ENCODE results near the gene MAML3.

Gene MAML3

DNA sequence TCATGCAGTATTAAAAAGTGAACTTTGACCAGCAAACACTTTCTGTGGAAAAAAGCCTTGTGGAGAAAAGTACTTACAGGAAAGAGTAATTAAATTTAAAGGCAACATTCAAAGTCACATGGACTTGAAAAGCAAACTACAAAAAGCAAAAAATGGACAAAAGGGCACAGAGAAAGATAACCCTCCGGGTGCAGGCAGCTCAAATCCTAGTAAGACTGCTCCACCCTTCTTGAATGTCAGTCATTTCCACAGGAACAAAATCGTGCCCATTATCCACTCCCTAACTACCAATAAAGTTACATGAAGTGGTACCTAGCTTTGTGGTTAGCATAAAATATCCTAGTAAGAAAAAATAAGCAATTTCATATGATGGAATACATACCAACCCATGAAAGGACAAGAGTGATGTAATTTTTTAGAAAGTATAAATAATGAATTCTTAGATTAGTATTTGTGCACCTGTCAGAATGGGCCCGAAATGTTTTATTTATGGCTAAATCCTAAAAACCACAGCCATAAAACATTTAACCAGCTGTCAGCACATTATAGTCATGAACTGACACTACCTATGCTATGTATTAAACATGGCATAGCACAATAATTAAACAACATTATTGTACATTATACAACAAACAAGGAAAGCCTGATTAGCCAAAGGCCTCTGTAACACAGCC, 43.3 kb downstream of the MAML3 start:
- no peak for TF ChIP-seq GATA1 (IDR thresholded peaks at IDR 0.05; ENCODE audit: low read depth, low read length)
- no peak for TF ChIP-seq POLR2A (IDR thresholded peaks at IDR 0.05; ENCODE audit: low read length)
- DNase-seq: no peak

GRCh38 chr4:140109737-140110136, 44.2 kb downstream of the MAML3 start:
- TF ChIP-seq POLR2A (IDR thresholded peaks at IDR 0.05; ENCODE audit: low read length) (no peak), GATA1 (IDR thresholded peaks at IDR 0.05; ENCODE audit: low read depth, low read length) (no peak)

DNA sequence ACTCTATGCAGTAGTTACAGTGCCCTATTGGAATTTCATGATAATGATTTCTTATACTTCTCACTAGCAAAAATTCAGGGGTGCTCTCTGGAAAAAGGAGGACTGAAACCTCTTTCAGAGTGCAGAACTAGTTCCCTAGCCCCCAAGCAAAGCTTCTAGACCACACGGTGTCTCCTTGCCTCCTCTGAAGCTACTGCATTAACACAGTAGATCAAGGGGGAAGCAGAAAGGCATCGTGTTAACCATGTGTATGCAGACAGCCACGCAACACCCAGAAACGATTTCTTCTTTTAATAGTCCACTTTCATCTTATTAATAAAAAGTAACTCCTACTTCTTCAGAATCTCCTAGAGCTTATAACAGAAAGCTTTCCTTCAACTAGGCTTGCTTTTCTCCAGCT, 44.7 kb downstream of the MAML3 start:
- no peak for TF ChIP-seq POLR2A (IDR thresholded peaks at IDR 0.05; ENCODE audit: low read length)
- no peak for TF ChIP-seq GATA1 (IDR thresholded peaks at IDR 0.05; ENCODE audit: low read depth, low read length)
- DNase-seq: no peak

More at GRCh38 chr4:140109737-140110136, 44.2 kb downstream of the MAML3 start:
- no peak for DNase-seq

DNA sequence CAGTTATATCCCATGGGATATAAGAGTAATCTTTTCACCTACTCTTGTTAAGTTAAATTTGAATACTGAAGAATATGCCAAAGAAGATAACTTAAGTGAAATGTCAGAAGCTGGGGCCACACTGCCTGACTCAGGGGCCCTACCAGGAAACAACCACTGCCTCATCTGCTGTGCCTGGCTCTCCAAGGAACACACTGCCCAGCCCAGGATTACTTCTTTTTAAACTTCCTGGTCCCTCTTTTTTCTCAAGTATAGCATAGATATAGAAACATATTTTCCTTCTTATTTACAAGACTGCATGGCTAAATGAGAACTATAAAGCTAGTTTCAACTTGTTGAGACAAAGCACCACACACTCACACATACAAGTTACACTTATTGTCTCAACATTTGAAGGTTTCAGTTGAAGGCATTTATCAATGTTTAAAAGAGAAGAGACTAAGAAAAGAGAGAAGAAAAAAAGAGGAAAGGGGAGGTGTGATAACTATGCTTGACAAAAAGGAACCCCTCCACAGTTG, 45.2 kb downstream of the MAML3 start:
- no peak for DNase-seq
- TF ChIP-seq GATA1 (IDR thresholded peaks at IDR 0.05; ENCODE audit: low read depth, low read length): no peak
- TF ChIP-seq POLR2A (IDR thresholded peaks at IDR 0.05; ENCODE audit: low read length): no peak

DNA sequence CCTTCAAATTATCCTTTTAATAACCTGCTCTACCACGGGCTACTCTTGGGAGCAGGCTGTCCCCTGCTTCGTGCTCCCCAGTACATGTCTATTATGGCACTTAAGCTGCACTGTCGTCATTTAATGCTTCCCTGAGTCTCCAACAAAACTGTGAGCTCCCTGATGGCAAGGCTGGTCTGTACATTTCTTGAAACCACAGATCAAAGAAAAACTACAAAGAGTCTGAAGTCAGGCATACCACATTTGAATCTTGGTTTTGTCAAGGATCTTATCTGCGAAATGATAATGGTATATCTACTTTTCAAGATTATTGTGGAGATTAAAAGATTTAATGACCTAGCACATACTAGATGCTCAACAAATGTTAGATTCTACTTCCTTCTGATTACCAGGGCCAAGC, 45.7 kb downstream of the MAML3 start:
- no peak for DNase-seq
- TF ChIP-seq POLR2A (IDR thresholded peaks at IDR 0.05; ENCODE audit: low read length) (no peak), GATA1 (IDR thresholded peaks at IDR 0.05; ENCODE audit: low read depth, low read length) (no peak)

GRCh38 chr4:140106289-140106844, 47.6 kb downstream of the MAML3 start:
- no peak for DNase-seq
- no peak for TF ChIP-seq POLR2A (IDR thresholded peaks at IDR 0.05; ENCODE audit: low read length)
- no peak for TF ChIP-seq GATA1 (IDR thresholded peaks at IDR 0.05; ENCODE audit: low read depth, low read length)

DNA sequence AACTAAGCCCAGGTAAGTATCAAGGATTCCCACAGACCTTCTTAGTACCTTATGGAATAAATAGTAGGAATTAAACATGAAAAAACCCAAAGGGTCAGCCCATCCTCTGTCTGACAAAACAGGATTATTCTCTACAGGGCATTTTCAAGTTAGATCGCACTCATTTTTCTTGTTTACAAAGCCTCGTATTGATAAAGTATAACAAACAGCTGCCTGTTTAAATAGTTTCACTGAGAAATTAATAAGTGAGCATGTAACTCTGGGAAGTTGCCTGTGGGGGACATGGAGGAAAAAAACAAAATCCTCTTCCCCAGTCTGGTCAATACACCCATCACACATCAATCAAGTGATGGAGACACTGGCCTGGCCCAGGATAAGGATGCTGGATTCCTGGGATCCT, 48.5 kb downstream of the MAML3 start:
- DNase-seq: no peak
- TF ChIP-seq GATA1 (IDR thresholded peaks at IDR 0.05; ENCODE audit: low read depth, low read length) (no peak), POLR2A (IDR thresholded peaks at IDR 0.05; ENCODE audit: low read length) (no peak)

- no peak for TF ChIP-seq GATA1 (IDR thresholded peaks at IDR 0.05; ENCODE audit: low read depth, low read length)
- no peak for TF ChIP-seq POLR2A (IDR thresholded peaks at IDR 0.05; ENCODE audit: low read length)
- no peak for DNase-seq
These were observed 50.3 kb downstream of the MAML3 start for GRCh38 chr4:140103676-140104075.

DNA sequence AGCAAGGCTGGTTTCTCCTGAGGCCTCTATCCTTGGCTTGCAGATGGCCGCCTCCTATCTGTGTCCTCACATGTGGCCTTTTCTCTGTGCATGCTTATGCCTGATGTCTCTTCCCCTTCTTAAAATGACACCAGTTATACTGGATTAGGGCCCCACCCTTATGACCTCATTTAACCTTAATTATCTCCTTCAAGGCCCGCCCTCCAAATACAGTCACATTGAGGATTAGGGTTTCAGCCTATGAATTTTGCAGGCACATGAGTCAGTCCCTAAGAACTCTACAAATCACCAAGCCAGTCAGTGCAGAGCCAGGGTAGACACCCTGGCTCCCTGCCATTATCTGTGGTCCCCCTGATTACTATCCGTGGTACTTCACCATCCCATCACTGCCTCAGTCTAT, 51.6 kb downstream of the MAML3 start:
- DNase-seq: peak; percentile 36 to 75

GRCh38 chr4:140100771-140101170, 53.2 kb downstream of the MAML3 start:
- TF ChIP-seq GATA1 (IDR thresholded peaks at IDR 0.05; ENCODE audit: low read depth, low read length) (no peak), POLR2A (IDR thresholded peaks at IDR 0.05; ENCODE audit: low read length) (no peak)

More for the DNA sequence above, 51.6 kb downstream of the MAML3 start:
- no peak for TF ChIP-seq GATA1 (IDR thresholded peaks at IDR 0.05; ENCODE audit: low read depth, low read length)
- no peak for TF ChIP-seq POLR2A (IDR thresholded peaks at IDR 0.05; ENCODE audit: low read length)

DNA sequence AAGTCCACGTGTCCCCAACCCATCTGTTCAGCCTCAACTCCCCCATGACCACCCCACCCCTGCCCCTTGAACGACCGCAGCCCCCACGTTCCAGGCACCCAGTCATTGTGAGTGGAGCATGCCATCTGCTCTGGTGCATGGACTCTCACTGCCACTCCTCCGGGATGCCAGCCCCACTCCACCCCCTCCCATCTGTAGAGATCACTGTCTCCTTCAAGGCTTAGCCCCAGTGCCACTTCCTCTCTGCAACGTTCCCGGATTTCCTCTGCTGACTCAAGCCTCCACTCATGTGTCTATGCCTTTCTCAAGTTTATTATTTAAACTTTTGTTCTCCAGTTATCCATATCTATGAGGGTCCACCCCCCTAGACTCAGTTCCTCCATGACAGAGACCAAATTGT, 54.0 kb downstream of the MAML3 start:
- TF ChIP-seq GATA1 (IDR thresholded peaks at IDR 0.05; ENCODE audit: low read depth, low read length) (no peak), POLR2A (IDR thresholded peaks at IDR 0.05; ENCODE audit: low read length) (no peak)

More at GRCh38 chr4:140100771-140101170, 53.2 kb downstream of the MAML3 start:
- no peak for DNase-seq

DNA sequence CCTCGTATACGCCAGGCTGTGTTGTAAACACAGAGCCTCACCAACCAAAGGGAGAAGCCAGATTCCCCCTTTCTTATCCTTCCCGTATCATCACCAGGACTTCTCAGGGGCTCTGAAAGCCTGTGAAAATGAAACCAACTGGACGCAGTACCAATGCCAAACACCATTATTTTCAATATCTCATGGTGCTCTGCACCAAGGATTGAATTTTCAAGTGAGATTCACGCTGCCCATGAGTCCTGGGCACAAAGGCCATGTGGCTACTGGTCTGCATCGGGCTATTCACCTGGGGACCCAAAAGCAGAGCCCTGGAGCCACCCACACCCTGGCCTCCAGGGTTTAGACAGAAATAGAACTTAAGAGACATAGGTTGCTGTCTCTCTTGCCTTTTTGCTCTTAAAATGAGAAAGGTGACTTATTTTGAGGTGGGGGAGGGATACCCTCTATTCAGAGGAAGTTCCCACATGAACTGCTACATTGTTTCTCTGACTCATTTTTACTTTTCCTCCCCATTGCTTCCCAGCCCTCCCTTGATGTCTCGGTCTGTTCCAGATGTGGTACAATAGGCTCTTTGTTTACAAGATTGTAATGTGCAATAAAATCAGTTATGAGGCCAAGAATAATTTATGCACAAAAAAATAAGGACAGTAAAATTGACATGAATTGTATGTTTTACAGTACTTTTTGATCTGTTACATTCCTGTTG, 55.4 kb downstream of the MAML3 start:
- no peak for DNase-seq
- TF ChIP-seq GATA1 (IDR thresholded peaks at IDR 0.05; ENCODE audit: low read depth, low read length) (no peak), POLR2A (IDR thresholded peaks at IDR 0.05; ENCODE audit: low read length) (no peak)

More for the DNA sequence above, 54.0 kb downstream of the MAML3 start:
- DNase-seq: no peak

DNA sequence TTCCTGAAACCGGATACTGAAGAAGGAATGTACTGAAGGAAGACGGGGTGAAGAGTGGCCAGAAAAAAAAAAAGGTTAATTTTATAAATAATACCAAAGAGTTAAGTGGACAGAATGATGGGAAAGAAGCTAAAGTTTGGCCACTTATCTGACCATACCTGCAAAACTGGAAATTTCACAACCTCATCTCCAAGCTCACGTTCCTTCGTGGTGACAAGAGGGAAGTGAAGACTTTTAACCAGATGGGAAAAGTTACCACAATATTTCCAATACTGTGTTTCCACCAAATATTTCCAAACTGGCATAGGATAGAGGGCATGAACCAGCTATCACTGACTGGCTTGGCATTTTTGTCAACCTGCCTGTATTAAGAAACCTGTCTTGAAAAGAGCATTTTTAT, 56.4 kb downstream of the MAML3 start:
- no peak for DNase-seq
- TF ChIP-seq GATA1 (IDR thresholded peaks at IDR 0.05; ENCODE audit: low read depth, low read length) (no peak), POLR2A (IDR thresholded peaks at IDR 0.05; ENCODE audit: low read length) (no peak)

DNA sequence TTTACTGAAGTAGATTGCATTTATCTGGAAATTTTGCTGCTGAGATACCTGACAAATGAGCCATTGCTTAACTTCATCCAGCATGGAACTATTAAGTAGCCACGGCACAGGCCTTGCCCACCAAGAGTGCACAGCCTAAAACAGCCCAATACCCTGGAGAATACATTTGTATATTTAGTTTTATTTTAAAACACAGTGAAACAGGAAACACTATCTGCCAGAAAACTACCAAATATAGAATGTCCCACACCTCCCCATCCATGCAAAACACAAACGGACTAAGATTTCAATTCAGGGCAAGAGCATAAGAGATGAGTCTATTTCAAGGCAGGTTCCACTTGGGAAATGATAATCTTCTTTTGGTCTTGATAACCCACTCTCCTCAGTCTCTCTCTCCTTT, 57.1 kb downstream of the MAML3 start:
- no peak for TF ChIP-seq POLR2A (IDR thresholded peaks at IDR 0.05; ENCODE audit: low read length)
- no peak for DNase-seq
